GM21526 (cell line): ENCODE measurements around the gene GPD2.
"Not testable (repeated sequence)": the region's sequence is repeated elsewhere in the genome, so short reads cannot be mapped to it uniquely, and the experiment has no call there.

Experiments used
- ATAC-seq: cut with Tn5 transposase; IDR thresholded peaks from one replicate; pipeline ENCODE4 v1.9.1; 2021; ENCODE audit warnings: moderate library complexity; ENCODE audit not compliant: unreplicated experiment, low FRiP score

Gene GPD2

DNA sequence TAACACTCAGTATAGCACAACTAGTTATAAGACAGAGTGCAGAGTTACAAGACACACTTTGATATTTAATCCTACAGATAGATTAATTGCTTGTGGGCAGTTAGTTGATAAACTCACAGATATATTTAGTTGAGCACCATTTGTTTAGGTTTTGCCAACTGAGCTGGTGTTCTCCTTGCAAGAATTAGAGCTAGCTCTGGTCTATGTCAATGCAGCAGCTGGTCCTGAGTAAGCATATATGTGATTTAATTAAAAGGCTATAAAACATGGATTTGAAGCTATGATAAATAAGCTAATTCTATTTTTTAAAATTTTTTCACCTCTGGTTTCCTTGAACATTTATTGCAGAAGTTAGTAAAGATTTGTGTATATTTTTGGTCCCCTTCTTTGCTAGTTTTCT lies 35.6 kb downstream of the GPD2 start:
- no peak for ATAC-seq

DNA sequence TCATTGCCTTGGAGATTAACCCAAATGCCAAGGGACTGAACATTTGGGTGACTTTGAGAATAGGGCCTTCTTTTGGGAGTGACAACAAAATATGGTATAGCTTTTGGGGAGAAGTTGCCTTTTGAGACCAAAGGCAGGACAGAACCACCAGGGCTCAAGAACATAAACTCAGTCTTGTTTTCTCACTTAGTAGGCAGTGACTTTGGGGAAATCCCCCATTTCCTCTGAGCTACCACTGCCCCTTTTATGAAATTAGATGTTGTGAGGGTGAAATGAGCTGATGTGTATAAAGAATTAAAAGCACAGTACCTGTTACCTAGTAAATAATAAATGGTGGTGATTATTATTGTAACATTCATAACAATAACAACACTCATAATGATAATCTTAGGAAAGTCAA lies 36.5 kb downstream of the GPD2 start:
- no peak for ATAC-seq

DNA sequence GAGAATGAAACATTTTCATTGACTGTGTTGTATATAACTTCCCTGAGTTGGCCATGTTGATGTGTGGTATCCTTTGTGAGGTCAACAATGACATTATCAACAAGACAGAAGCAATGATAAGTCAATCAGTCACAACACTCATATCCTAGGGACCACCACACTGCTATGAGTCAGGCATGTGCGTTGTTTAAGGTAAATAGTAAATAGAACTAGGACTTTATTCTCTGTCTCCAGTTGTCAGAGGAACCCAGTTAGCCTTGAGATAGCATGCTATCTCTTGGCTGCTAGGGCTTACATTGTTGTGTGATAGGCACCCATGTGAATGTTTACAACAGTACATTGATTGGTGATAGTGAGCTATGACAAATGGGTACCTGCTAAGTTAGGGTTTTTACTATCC lies 37.3 kb downstream of the GPD2 start:
- ATAC-seq = no peak

- no peak for ATAC-seq
Measured at GRCh38 chr2:156474401-156474800, 38.2 kb downstream of the GPD2 start.

DNA sequence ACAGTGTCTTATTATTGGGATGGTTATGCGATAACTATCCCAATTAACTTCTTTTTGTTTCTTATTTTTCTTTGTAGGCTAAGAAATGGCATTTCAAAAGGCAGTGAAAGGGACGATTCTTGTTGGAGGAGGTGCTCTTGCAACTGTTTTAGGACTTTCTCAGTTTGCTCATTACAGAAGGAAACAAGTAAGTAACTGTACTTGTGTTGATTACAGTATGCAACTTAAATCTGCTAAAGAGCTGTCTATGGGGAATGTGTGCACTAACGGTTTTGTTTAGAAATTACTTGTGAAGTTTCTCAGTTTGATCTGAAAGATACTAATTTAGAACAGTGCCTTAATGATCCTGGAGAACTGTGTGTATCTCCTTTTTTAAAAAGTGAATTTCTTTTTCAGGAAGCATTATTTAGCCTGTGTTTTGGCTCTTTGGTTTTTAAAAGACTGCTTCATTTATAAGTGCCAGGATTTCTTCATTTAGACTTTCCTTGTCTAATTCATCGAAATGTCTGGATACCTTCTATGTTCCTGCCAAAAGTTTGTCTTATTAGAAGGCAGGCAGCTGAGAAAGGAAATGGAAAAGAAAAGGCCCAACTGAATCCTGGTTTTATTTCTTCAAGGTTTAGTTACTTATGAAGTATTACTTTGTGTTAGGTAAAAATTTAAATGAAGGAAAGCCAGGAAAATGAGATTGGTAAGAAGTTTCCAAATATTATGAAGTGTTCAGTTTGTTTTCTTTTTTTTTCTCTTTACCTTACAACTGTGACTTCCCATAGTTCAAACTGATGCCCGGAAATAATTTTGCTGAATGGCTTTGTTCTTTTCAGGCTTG lies 40.1 kb downstream of the GPD2 start:
- ATAC-seq = peak; percentile 51

DNA sequence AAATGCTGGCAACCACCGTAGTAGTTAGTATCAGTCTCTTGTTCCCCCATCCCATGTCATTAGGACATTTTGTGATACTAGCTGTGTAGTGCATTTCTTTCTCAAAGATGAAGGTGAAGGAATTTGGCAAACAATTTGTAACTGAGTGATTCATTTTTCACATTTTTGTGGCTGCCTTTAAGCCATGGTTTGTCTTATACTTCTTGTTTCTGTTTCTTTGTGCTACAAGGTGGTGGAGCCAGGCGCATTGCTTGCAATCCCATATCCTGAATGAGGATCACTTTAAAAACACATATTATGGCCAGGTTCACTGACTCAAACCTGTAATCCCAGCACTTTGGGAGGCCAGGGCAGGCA lies 40.6 kb downstream of the GPD2 start:
- ATAC-seq = peak; percentile 67

DNA sequence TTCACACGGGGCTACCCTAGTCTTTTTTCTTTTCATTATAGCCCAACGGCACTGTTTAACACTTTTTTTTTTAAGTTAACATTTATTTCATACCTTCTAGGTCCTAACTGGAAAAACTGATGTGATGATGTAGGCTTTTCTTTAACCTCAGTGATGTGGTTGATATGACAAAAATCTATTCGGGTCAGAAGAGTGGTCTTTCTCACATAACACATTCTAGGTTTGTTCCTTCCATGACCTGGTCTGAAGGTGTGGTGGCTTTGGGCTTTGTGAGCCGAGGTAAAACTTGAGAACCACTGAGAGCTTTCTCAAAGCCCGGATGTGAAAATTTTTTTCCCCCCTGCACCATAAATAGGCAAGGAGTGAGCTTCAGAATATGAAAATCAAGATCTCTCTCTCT lies 44.2 kb downstream of the GPD2 start:
- ATAC-seq = no peak

DNA sequence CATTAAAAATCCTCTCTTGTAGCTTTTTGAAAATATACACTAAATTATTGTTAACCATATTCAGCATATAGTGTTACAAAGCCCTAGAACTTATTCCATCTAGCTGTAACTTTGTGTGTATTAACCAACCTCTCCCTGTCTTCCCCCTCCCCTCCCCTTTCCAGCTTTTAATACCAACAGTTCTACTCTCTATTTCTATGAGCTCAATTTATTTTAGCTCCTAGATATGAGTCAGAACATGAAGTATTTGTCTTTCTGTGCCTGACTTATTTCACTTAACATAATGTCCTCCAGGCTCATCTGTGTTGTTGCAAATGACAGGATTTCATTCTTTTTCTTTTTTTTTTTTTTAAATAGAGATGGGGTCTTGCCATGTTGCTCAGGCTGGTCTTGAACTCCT lies 45.1 kb downstream of the GPD2 start:
- ATAC-seq = no peak

DNA sequence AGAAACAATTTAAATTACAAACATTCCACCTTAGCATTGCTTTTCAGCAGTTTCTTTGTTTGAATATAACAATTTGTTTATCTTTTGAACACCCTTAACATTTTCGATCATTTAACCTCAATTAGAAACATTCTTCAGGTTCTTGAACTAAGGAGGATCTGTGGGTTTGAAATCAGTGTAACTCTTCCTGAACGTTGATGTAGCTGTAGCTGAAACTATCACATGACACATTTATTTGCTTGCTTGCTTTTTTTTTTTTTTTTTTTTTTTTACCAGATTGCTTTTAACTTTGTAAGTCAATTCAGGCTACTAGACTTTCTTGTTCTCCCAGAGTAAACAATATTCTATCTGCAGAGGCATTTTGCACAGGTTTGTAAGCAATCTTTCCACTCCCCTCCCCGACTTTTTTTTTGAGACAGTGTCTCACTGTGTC lies 47.6 kb downstream of the GPD2 start:
- no peak for ATAC-seq

- ATAC-seq = no peak
Measured at GRCh38 chr2:156486147-156486546, 50.0 kb downstream of the GPD2 start.

GRCh38 chr2:156486614-156487013 lies 50.4 kb downstream of the GPD2 start:
- ATAC-seq = no peak

- no peak for ATAC-seq
Measured at GRCh38 chr2:156489195-156489594, 53.0 kb downstream of the GPD2 start.

DNA sequence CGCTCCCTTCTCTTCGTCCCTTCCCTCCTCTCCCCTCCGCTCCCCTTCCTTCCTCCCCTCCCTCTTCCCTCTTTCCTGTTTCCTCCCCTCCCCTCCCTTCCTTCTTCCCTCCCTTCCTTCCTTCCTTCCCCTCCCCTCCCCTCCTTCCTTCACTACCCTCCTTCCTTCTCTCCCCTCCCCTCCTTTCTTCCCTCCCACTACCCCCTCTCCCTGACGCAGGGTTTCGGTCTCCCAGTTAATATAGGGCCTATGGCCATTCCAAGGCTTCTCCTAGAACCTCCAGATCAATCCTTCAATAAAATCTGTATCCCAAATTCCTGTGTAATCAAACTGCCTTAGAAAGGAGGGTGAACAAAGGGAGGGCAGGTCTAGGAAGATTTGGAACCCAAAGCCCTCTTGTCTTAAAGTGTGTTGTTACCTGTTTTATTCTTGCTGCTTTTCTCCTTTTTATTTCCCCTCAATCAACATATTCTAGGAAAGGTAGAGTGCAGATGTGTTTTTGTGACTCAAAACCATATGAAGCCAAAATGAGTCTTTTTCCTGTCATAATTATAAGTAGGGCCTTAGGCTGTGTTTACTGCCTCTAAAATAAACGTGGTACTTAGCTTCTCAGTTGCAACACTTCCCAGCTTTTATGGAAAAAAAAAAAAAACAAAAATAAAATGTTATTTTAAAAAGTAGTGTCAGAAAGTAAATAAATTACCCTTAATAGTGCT lies 53.7 kb downstream of the GPD2 start:
- ATAC-seq = no peak

DNA sequence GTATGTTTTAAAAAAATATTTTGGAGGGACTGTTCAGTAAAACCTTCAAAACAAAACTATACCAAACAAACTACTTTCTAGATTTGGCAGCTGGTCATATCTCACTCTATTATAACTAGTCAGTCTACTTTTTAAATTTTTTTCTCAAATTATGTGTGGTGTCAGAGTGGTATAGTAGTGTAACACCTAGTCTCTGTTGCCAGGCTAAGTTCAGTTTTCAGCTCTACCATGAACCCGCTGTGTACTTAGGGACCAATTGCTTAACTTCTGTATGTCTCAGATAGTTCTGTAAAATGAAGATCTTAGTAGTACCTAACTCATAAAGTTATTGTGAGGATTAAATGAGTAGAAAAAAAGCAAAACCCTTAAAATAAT lies 54.3 kb downstream of the GPD2 start:
- no peak for ATAC-seq

DNA sequence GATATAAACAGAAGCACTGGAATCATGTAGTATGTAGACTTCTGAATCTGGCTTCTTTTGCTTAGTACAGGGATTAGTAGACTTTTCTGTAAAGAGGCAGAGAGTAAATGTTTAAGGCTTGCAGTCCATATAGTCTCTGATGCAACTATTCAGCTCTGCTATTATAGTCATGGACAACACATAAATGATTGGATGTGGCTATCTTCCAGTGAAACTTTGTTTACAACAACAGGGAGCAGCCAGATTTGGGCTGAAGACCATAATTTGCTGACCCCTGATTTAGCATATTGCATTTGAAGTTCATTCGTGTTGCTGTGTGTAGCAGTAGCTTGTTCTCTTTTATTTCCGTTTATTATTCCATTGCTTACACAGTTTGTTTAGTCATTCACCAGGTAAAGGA lies 55.0 kb downstream of the GPD2 start:
- no peak for ATAC-seq

GRCh38 chr2:156492979-156493378 lies 56.8 kb downstream of the GPD2 start:
- no peak for ATAC-seq

- ATAC-seq = not testable (repeated sequence)
Measured at GRCh38 chr2:156495998-156496397, 59.8 kb downstream of the GPD2 start.

DNA sequence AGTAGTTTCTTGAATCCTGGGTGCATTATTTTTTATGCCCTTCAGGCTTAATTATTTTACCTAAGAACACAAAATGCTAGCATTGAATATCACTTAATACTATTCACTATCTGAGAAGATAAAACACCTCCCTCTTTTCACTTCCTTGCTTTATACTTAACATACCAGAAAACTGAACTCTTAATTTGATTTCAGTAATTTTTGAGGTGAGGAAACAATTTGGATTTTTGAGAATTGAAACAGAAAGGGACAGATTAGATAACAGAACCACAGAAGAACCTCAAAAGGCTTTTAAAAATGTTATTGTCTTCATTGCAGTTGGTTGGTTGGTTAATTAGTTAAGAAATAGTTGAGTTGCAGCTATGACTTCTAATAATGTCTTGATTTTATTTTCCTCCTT lies 69.5 kb downstream of the GPD2 start:
- peak; percentile 57 for ATAC-seq

GRCh38 chr2:156511122-156511521 lies 74.9 kb downstream of the GPD2 start:
- ATAC-seq = no peak

- peak; percentile 70 for ATAC-seq
Measured at GRCh38 chr2:156511803-156512202, 75.6 kb downstream of the GPD2 start.

GRCh38 chr2:156512451-156512850 lies 76.3 kb downstream of the GPD2 start:
- no peak for ATAC-seq

DNA sequence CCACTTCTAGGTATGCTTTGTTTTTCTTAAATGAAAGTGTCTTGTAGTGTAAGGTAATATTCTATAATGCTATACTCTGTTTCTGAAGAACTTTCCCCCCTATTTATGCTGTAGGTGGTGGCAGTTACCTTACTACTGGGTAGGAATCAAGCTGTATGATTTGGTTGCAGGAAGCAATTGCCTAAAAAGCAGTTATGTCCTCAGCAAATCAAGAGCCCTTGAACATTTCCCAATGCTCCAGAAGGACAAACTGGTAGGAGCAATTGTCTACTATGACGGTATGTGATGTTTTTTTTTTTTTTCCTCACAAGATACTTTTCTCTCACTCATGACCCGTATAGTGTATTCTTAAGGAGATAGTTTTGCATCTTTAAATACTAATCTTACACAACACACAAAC lies 77.0 kb downstream of the GPD2 start:
- ATAC-seq = no peak
